ENCODE data around the gene ARHGEF4. TPM values are rescaled to one million over a fixed set of nuclear protein-coding genes. Genes with fewer than 3 reads are reported as not detected.

ARHGEF4 gene
- total RNA-seq, 1 experiment from 2014 or later = 20.0 TPM

- H3K27ac ChIP-seq = no peak overlapping the region
- POLR2A ChIA-PET (ENCODE audit: unreplicated experiment) = no interaction called here
- intact Hi-C loops (cut with micrococcal nuclease; ENCODE audit: unreplicated experiment) = loop anchor here (2.0 kb wide), 1 partner anchor 14 kb away; no protein-coding TSS in a partner anchor
Observed at GRCh38 chr2:130806370-130806769, 30.3 kb upstream of the ARHGEF4 start.

GRCh38 chr2:130807659-130808385 lies 28.9 kb upstream of the ARHGEF4 start:
- intact Hi-C loops (cut with micrococcal nuclease; ENCODE audit: unreplicated experiment) = loop anchor here (1.0 to 2.0 kb wide), 3 partner anchors 13 to 29 kb away; partner anchors contain the start of gene ARHGEF4
- Histone ChIP-seq H3K4me3 (no peak overlapping the region), H3K9me3 (ENCODE audit: insufficient read depth, low read depth) (no peaks in the 10 kb centered on the region), H3K9me2 (ENCODE audit: insufficient read depth) (no peaks in the 10 kb centered on the region), H3K36me3 (ENCODE audit: low read depth) (no peaks in the 10 kb centered on the region), H3K27ac (peak overlapping the region; percentile 99), H3K27me3 (ENCODE audit: insufficient read depth, low read depth) (no peaks in the 10 kb centered on the region), H3F3A (ENCODE audit: insufficient read depth, low read depth) (peaks cover 16% of the 10 kb centered on the region), H3K79me2 (ENCODE audit: low read depth) (no peaks in the 10 kb centered on the region), H4K20me1 (ENCODE audit: insufficient read depth) (no peaks in the 10 kb centered on the region), H2AFZ (no peak overlapping the region), H3K4me1 (replicated peaks; ENCODE audit: insufficient read depth) (peaks cover 40% of the 10 kb centered on the region), H3K4me2 (peak overlapping the region; percentile 68)
- peak; percentile 55 to 84 for DNase-seq
- POLR2A ChIA-PET (ENCODE audit: unreplicated experiment) = interaction anchor here (0.7 kb wide), 1 partner anchor 20 kb away, joined by 4 read pairs; no protein-coding TSS in a partner anchor
- CTCF ChIA-PET = no interaction called here
- BruUV-seq (replicated peaks) = no TSS peak
- no peak for TF ChIP-seq EZH2 (IDR thresholded peaks at IDR 0.05; ENCODE audit: low read depth)
- no peak for TF ChIP-seq CTCF (conservative IDR thresholded peaks at IDR 0.05)

More at GRCh38 chr2:130806370-130806769, 30.3 kb upstream of the ARHGEF4 start:
- TF ChIP-seq EZH2 (IDR thresholded peaks at IDR 0.05; ENCODE audit: low read depth) (no peak), CTCF (conservative IDR thresholded peaks at IDR 0.05) (no peak)
- H3K9me3 ChIP-seq (ENCODE audit: insufficient read depth, low read depth) = no peaks in the 10 kb centered on the region
- H3F3A ChIP-seq (ENCODE audit: insufficient read depth, low read depth) = peaks cover 16% of the 10 kb centered on the region
- H3K9me2 ChIP-seq (ENCODE audit: insufficient read depth) = no peaks in the 10 kb centered on the region
- H2AFZ ChIP-seq = no peak overlapping the region
- DNase-seq = no peak
- no peak overlapping the region for H3K4me3 ChIP-seq
- BruUV-seq (replicated peaks) = no TSS peak
- H3K79me2 ChIP-seq (ENCODE audit: low read depth) = no peaks in the 10 kb centered on the region
- no peaks in the 10 kb centered on the region for H3K36me3 ChIP-seq (ENCODE audit: low read depth)
- H4K20me1 ChIP-seq (ENCODE audit: insufficient read depth) = no peaks in the 10 kb centered on the region
- peaks cover 40% of the 10 kb centered on the region for H3K4me1 ChIP-seq (replicated peaks; ENCODE audit: insufficient read depth)
- CTCF ChIA-PET = no interaction called here
- no peak overlapping the region for H3K4me2 ChIP-seq
- no peaks in the 10 kb centered on the region for H3K27me3 ChIP-seq (ENCODE audit: insufficient read depth, low read depth)

- BruUV-seq (replicated peaks) = no TSS peak
- Histone ChIP-seq H3K4me3 (no peak overlapping the region), H3K27ac (peak overlapping the region; percentile 99), H4K20me1 (ENCODE audit: insufficient read depth) (no peaks in the 10 kb centered on the region), H3K79me2 (ENCODE audit: low read depth) (no peaks in the 10 kb centered on the region), H3K9me3 (ENCODE audit: insufficient read depth, low read depth) (no peaks in the 10 kb centered on the region), H2AFZ (no peak overlapping the region), H3K4me2 (peak overlapping the region; percentile 68; the same call in 1 of the 2 replicates), H3K36me3 (ENCODE audit: low read depth) (no peaks in the 10 kb centered on the region), H3K9me2 (ENCODE audit: insufficient read depth) (no peaks in the 10 kb centered on the region), H3K4me1 (replicated peaks; ENCODE audit: insufficient read depth) (peaks cover 40% of the 10 kb centered on the region), H3K27me3 (ENCODE audit: insufficient read depth, low read depth) (no peaks in the 10 kb centered on the region), H3F3A (ENCODE audit: insufficient read depth, low read depth) (peaks cover 16% of the 10 kb centered on the region)
- CTCF ChIA-PET = no interaction called here
- TF ChIP-seq EZH2 (IDR thresholded peaks at IDR 0.05; ENCODE audit: low read depth) (no peak), CTCF (conservative IDR thresholded peaks at IDR 0.05) (no peak)
- DNase-seq = peak; percentile 81 to 96
- intact Hi-C loops (cut with micrococcal nuclease; ENCODE audit: unreplicated experiment) = loop anchor here (2.0 kb wide), 1 partner anchor 28 kb away; the partner anchor contains the start of gene ARHGEF4
- POLR2A ChIA-PET (ENCODE audit: unreplicated experiment) = interaction anchor here (0.5 kb wide), 1 partner anchor 282 kb away, joined by 11 read pairs; no protein-coding TSS in a partner anchor
Observed at GRCh38 chr2:130808482-130809268, 28.0 kb upstream of the ARHGEF4 start.
